ENCODE results near the gene CDADC1.

CDADC1 gene

DNA sequence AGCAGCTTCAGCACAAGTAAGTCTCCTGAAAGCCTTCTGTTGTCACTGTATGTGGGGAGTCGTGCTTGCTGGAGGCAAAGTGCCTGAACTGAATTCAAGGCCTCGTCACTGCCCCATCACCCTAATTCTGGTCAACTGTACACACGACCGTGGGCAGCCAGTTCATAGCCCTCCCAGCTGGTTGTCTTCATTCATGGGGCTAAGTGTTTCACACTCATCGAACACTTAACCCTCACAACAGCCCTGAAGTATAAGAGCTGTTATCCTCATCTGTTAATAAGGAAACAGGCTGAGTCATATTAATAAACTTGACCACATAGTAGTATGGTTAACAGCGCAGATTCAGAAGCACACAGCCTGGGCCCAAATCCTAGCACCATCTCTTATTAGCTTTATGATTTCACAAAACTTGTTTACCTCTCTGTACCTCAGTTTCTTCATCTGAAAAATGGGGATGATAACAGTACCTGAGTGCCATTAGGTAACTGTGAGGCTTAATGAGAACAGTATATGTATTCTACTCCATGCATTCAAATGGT lies 66.7 kb downstream of the CDADC1 start:
- H3K9ac ChIP-seq, result no peak overlapping the region
- no peaks in the 10 kb centered on the region for H3K27me3 ChIP-seq (ENCODE audit: control insufficient read depth, insufficient read depth, low read length)
- H3K36me3 ChIP-seq (ENCODE audit: control insufficient read depth, insufficient read depth, low read length), result no peaks in the 10 kb centered on the region

DNA sequence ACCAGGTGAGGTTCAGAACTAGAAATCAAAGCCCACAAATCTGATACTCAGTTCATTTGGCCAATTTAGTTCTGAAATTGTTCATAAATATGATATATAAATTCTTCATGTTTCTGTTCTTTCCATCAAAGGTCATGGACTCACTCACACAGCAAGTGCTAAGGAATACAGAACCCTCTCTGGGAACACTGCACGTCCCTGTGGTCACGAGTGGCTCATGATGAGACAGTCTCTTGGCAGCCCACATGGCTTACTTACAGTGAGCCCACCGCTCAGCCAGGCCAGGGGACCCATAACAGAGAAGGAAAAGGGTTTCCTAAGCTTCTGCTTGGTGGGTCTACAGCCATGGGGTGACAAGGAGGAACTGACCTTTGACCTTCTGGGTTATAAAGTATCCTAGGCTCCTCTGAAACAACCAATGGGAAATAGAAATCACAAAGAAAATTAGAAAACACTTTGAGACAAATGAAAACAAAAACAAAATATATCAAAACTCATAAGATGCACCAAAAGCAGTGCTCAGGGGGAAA lies 67.4 kb downstream of the CDADC1 start:
- no peaks in the 10 kb centered on the region for H3K27me3 ChIP-seq (ENCODE audit: control insufficient read depth, insufficient read depth, low read length)
- no peaks in the 10 kb centered on the region for H3K9me3 ChIP-seq (ENCODE audit: control insufficient read depth, low read length)
- H3K9ac ChIP-seq, result no peak overlapping the region
- H2AFZ ChIP-seq, result no peak overlapping the region
- H3K4me2 ChIP-seq (ENCODE audit: low read length), result no peak overlapping the region
- H3K36me3 ChIP-seq (ENCODE audit: control insufficient read depth, insufficient read depth, low read length), result no peaks in the 10 kb centered on the region
- no peaks in the 10 kb centered on the region for H3K4me1 ChIP-seq
- no peak overlapping the region for H3K4me3 ChIP-seq (ENCODE audit: low read depth, low read length)
- H3K79me2 ChIP-seq, result no peaks in the 10 kb centered on the region
- TF ChIP-seq, protein P1, sequence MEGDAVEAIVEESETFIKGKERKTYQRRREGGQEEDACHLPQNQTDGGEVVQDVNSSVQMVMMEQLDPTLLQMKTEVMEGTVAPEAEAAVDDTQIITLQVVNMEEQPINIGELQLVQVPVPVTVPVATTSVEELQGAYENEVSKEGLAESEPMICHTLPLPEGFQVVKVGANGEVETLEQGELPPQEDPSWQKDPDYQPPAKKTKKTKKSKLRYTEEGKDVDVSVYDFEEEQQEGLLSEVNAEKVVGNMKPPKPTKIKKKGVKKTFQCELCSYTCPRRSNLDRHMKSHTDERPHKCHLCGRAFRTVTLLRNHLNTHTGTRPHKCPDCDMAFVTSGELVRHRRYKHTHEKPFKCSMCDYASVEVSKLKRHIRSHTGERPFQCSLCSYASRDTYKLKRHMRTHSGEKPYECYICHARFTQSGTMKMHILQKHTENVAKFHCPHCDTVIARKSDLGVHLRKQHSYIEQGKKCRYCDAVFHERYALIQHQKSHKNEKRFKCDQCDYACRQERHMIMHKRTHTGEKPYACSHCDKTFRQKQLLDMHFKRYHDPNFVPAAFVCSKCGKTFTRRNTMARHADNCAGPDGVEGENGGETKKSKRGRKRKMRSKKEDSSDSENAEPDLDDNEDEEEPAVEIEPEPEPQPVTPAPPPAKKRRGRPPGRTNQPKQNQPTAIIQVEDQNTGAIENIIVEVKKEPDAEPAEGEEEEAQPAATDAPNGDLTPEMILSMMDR (IDR thresholded peaks at IDR 0.05), result no peak
- no peak overlapping the region for H3K27ac ChIP-seq

More for the DNA sequence above, 66.7 kb downstream of the CDADC1 start:
- Histone ChIP-seq H3K4me2 (ENCODE audit: low read length) (no peak overlapping the region), H3K9me3 (ENCODE audit: control insufficient read depth, low read length) (no peaks in the 10 kb centered on the region), H3K27ac (no peak overlapping the region), H3K79me2 (no peaks in the 10 kb centered on the region), H3K4me3 (ENCODE audit: low read depth, low read length) (no peak overlapping the region), H3K4me1 (no peaks in the 10 kb centered on the region), H2AFZ (no peak overlapping the region)
- TF ChIP-seq, protein P1 (IDR thresholded peaks at IDR 0.05), result no peak

DNA sequence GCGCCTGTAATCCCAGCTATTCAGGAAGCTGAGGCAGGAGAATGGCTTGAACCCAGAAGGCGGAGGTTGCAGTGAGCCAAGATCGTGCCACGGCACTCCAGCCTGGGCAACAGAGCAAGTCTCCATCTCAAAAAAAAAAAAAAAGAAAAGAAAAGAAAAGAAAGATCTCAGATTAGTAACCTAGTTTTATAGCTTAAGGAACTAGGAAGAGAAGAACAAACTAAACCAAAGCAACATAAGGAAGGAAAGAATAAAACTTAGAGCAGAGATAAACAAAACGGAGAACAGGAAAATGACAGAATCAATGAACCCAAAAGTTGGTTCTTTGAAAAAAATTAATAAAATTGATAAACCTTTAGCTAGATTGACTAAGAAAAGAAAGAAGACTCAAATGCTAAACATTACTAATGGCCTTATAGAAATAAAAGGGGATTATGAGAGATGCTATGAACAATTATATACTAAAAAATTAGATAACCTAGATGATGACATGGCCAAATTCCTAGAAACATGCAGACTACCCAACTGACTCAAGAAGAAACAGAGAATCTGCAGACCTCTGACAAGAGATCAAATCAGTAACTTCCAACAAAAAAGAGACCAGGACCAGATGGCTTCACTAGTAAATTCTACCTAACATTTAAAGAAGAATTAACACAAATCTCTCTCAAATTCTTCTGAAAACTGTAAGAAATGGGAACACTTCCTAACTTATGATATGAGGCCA lies 68.2 kb downstream of the CDADC1 start:
- no peaks in the 10 kb centered on the region for H3K9me3 ChIP-seq (ENCODE audit: control insufficient read depth, low read length)
- H3K9ac ChIP-seq, result no peak overlapping the region
- no peak overlapping the region for H2AFZ ChIP-seq
- TF ChIP-seq, protein P1 (IDR thresholded peaks at IDR 0.05), result no peak
- no peak overlapping the region for H3K27ac ChIP-seq
- H3K4me1 ChIP-seq, result no peaks in the 10 kb centered on the region
- H3K4me3 ChIP-seq (ENCODE audit: low read depth, low read length), result no peak overlapping the region
- H3K79me2 ChIP-seq, result no peaks in the 10 kb centered on the region
- H3K27me3 ChIP-seq (ENCODE audit: control insufficient read depth, insufficient read depth, low read length), result no peaks in the 10 kb centered on the region
- no peak overlapping the region for H3K4me2 ChIP-seq (ENCODE audit: low read length)
- no peaks in the 10 kb centered on the region for H3K36me3 ChIP-seq (ENCODE audit: control insufficient read depth, insufficient read depth, low read length)

DNA sequence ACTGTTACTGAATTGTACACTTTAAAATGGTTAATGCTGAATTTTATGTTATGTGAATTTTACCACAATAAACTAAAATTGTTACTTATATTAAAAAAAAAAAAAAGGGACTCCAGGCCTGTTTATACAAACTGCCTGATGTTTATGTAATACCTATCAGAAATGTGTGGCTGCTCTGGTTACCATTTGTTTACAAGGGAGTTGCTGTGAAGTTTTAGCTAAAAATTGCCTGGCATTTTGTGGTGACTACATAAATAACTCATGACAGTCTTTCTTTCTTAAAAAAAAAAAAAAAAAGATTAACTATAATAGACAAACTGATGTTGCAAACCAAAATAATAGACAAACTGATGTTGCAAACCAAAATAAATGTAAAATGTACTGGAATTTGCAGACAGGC lies 71.8 kb downstream of the CDADC1 start:
- H3K9me3 ChIP-seq (ENCODE audit: control insufficient read depth, low read length), result no peaks in the 10 kb centered on the region
- no peak overlapping the region for H3K4me2 ChIP-seq (ENCODE audit: low read length)
- no peaks in the 10 kb centered on the region for H3K36me3 ChIP-seq (ENCODE audit: control insufficient read depth, insufficient read depth, low read length)
- TF ChIP-seq, protein P1 (IDR thresholded peaks at IDR 0.05), result no peak
- H3K9ac ChIP-seq, result no peak overlapping the region
- no peak overlapping the region for H2AFZ ChIP-seq
- no peak overlapping the region for H3K4me3 ChIP-seq (ENCODE audit: low read depth, low read length)
- H3K27me3 ChIP-seq (ENCODE audit: control insufficient read depth, insufficient read depth, low read length), result no peaks in the 10 kb centered on the region
- no peak overlapping the region for H3K27ac ChIP-seq
- no peaks in the 10 kb centered on the region for H3K79me2 ChIP-seq
- H3K4me1 ChIP-seq, result no peaks in the 10 kb centered on the region

Data from parathyroid adenoma (tissue), 2 donors.